GM23338 (cell line): Measurements from ENCODE around the gene SPTA1.

Experiments
- CTCF ChIP-seq, 2 experiments: fragments of 200-600 bp in 1 of 2; sonication (generic) in 1 of 2; conservative IDR thresholded peaks; 2 replicates each; pipeline versions ENCODE4 v1.5.1 to v1.6.1; 2016 to 2017; ENCODE audit warnings: antibody characterized with exemption in 2 of 2, low read depth in 2 of 2, mild to moderate bottlenecking in 2 of 2, moderate library complexity in 1 of 2
- REST ChIP-seq: IDR thresholded peaks from one replicate; pipeline ENCODE4 v1.6.1; 2018; ENCODE audit warnings: antibody characterized with exemption; ENCODE audit not compliant: unreplicated experiment

- no peak for TF ChIP-seq REST
- TF ChIP-seq CTCF (conservative IDR thresholded peaks at IDR 0.05; ENCODE audit: low read depth in 2 of 2), result no peak
Observed at GRCh38 chr1:158654571-158654970, 31.9 kb downstream of the SPTA1 start.
